NOMO-1 (cell line): ENCODE measurements around the gene FNDC10.
"Not testable (repeated sequence)": the region's sequence is repeated elsewhere in the genome, so short reads cannot be mapped to it uniquely, and the experiment has no call there.

Source experiments
- DNase-seq, 2 experiments: peaks; one replicate each; lab custom pipeline; 2025; ENCODE audit not compliant: unreplicated experiment in 2 of 2; lab: John Stamatoyannopoulos, UW

FNDC10 gene

DNA sequence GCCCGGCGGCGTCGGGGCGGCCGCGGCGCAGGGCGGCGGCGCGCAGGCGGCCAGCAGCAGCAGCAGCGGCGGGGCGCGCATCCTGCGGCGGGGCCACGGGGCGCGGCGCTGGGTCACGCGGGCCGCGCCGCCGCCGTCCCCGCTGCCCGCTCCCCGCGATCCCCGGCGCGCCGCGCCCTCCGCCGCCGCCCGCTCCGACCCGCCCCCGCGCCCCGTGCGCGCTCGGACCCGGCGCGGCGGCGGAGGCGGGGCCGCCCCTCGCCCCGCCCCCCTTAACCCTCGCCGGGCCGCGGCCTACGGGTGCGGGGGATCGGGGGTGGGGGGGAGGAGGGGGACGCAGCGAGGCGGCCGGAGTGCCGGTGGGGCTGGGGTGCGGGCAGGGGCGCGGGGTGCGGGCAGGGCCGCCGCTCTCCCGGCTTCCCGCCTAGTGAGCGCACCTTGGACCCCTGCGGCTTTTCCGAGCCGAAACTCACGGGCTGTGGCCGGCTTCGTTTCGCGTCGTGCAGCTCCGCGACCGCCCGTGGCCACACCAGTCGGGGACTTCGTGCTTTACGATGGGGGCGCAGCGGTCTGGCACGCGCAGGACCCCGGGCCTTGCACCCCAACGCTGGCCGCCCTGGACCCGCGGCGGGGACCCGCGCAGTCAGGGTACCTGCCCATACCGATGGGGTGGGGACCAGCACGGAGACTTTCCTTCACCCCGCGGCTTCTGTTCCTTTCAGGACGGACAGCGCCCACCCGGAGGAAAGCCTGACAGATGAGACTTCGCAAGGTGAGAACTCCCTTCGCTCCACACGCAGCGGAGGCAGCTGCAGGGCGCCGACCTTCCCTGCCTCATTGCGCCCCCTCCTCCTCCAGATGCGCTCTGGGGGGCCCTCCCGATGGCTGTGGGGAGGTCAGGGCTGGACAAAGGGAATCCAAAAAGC, at the start of gene FNDC10:
Gene FNDC10, minus strand, starts transcription at position 201 of the 926 bp plus-strand sequence. Its CDS starts 120 bp downstream, at position 81.
- no peak for DNase-seq

DNA sequence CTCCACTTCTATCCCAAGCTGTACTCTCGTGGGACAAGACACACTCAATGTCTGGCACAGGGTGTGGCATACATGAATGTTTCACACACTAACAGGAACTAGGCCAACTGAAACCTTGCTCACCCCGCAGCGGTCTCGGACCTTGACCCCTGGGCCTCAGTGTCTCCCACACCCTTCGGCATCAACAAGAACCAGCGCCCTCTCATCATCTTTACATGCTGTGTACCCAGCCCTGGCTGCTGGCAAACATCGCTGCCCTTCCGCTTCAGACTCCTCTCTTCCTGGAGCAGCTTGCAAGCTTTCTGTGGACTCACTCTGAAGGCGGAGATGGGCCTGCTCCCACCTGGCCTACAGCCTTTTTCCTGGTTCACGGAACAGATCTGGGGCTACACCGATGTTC, 48.3 kb upstream of the FNDC10 start:
- DNase-seq: not testable (repeated sequence)

GRCh38 chr1:1647567-1648241, 47.8 kb upstream of the FNDC10 start:
- DNase-seq: not testable (repeated sequence)

DNA sequence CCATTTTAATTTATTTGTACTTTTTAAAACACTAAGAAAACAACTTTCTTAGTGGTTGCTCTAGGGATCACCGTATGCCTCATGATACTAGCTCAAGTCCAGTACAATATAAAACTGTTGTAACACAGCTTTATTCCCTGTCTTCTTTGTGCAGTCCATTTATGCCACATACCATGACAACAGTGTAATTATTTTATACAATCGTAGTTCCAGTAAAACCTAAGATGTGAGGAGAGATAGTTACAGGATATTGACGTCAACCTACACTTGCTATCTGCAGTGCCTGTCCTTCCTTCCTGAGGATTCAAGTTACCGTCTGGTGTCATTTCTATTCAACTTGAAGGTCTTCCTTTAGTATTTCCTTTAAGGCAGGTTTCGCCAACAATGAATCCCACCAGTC, 46.4 kb upstream of the FNDC10 start:
- DNase-seq: not testable (repeated sequence)

DNA sequence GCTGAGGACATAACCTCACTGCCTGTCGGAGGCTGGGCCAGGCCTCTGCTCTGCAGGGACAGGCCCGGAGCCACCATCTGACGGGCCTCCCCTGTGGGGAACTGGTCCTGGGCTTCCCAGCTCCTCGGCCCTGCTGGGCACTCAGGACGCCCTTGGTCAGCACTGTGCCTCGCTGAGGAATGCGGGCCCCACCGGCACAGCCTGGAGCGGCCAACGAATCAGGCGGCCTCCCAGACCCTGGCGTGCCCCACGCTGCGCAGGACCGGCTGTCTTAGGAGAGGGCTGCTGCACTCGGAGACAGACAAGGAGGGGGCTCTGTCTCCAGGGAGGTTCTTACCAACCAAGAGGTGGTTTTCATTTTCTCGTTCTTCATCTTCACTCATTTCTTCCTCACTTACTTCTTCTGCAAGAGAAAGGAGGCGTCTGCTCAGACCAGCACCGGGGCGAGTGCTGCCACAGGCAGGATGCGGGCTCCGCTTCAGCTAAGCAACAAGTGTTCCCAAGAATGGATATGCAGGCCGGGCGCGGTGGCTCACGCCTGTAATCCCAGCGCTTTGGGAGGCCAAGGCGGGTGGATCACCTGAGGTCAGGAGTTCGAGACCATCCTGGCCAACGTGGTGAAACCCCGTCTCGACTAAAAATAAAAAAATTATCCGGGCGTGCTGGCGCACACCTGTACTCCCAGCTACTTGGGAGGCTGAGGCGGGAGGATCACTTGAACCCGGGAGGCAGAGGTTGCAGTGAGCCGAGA, 41.0 kb upstream of the FNDC10 start:
- DNase-seq: not testable (repeated sequence)

- not testable (repeated sequence) for DNase-seq
Measured at GRCh38 chr1:1640081-1640480, 40.1 kb upstream of the FNDC10 start.

- not testable (repeated sequence) for DNase-seq
Measured at GRCh38 chr1:1639368-1639767, 39.4 kb upstream of the FNDC10 start.

- not testable (repeated sequence) for DNase-seq
Measured at GRCh38 chr1:1638528-1638927, 38.6 kb upstream of the FNDC10 start.

GRCh38 chr1:1637479-1637875, 37.5 kb upstream of the FNDC10 start:
- not testable (repeated sequence) for DNase-seq

DNA sequence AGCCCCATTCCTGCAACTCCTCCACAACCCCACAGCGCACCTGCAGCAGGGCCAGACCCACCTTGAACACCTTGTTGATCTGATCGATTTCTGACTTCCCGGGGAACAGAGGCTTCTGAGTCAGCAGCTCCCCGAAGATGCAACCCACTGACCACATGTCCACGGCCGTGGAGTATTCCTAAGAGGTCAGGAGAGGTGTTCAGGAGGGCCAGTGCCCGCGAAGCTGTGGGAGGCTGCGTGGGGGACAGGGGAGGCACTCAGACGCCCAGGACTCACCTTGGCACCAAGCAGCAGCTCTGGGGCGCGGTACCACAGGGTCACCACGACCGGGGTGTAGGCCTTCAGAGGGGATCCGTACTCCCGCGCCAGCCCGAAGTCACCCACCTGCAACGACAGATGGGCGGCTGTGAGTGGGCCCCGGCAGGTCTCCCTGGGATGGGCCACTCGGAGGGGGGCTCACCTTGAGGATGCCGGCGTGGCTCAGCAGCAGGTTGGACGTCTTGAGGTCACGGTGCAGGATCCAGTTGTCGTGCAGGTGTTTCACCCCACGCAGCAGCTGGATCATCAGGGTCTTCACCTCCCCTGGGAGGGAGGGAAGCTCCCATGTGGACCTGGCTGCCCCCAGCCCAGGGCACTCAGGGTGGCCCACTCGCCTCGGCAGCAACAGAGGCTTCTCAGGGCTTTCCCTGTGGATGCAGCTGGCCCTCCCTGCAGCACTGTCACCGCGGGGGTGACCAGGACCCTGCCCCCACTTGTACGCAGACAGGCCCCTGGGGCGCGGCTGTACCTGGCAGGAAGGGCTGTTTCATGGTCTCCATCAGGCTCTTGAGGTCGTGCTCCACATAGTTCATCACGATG, 36.9 kb upstream of the FNDC10 start:
- not testable (repeated sequence) for DNase-seq

DNA sequence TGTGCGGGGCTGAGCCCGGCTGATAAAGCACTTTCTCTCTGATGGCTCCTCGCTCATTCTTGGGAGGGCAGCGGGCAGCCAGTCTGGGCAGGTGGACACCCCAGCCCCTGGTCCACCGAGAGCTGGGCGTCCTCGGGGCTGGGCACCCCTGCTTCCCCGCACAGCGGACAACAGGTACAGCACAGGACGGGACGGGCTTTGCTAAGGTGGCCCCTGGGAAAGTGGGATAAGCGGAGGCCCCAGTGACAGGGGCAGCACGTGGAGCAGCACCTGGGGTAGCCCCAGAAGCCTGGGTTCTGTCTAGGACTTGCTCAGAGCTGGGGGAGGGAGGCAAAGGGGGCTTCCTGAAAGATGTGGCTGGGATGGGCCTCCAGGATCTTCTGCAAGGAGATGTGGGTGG, 34.7 kb upstream of the FNDC10 start:
- not testable (repeated sequence) for DNase-seq

DNA sequence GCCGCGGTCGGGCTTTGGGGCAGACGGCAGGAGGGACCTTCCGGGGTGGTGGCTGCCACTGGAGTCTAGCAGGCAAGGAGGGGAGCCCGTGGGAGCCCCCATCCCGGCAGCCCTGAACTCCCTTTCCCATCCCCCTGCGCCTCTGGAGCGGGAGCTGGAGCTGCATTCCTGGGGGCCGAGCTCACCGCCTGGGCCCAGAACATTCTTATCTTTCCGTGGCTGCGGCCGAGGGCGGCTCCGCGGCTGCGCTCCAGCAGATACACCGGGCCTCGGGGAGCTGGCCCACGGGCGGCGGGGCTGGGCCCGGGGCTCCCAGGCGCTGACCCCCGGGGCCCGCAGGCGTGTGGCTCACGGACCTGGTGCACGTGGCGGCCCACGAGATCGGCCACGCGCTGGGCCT, 33.5 kb upstream of the FNDC10 start:
- not testable (repeated sequence) for DNase-seq

GRCh38 chr1:1631782-1632420, 32.0 kb upstream of the FNDC10 start, which contains the start of gene MMP23B:
MMP23B (plus strand) TSS chr1:1632173; CDS start chr1:1632219, 46 bp downstream.
- DNase-seq: no peak

DNA sequence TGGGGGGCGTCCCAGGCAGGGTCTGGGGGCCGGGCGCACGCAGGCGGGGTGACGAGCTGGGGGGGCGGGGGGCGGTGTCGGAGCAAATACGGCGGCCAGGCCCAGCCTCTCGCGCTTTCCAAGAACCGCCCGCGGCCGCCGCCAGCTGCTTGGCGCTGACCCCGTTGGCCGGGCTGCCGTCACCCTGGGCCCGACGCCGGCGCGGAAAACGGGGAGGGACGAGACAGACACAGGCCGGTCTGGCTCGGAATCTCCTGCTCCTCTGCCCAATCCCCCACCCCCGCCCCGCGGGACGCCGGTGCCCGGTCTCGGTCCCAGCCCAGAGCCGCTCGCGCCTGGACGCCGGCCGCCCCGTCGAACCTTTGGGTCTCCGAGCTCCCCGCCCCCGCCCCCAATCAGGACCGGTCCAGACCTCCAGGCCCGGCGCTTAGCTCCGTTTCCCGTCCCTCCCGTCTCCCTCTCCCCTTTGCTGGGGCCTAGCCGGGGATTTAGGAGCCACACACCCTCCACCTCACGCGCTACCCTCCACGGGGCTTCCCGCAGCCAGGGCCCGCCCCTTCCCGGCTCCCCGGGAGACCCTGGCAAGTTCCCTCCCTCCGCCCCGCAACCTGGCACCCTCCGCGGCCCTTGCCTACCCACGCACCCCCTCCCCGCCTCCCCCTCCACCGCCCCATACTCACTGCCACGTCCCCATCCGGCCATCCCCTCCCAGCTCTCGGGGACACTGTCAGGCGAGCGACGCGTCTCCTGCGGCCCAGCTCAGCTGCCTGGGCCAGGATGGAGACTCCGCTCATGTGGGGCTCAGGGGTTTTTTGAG, 31.2 kb upstream of the FNDC10 start:
- DNase-seq: no peak

GRCh38 chr1:1630191-1630964, 30.4 kb upstream of the FNDC10 start:
- DNase-seq: no peak

- no peak for DNase-seq
Measured at GRCh38 chr1:1629430-1630190, 29.7 kb upstream of the FNDC10 start.

DNA sequence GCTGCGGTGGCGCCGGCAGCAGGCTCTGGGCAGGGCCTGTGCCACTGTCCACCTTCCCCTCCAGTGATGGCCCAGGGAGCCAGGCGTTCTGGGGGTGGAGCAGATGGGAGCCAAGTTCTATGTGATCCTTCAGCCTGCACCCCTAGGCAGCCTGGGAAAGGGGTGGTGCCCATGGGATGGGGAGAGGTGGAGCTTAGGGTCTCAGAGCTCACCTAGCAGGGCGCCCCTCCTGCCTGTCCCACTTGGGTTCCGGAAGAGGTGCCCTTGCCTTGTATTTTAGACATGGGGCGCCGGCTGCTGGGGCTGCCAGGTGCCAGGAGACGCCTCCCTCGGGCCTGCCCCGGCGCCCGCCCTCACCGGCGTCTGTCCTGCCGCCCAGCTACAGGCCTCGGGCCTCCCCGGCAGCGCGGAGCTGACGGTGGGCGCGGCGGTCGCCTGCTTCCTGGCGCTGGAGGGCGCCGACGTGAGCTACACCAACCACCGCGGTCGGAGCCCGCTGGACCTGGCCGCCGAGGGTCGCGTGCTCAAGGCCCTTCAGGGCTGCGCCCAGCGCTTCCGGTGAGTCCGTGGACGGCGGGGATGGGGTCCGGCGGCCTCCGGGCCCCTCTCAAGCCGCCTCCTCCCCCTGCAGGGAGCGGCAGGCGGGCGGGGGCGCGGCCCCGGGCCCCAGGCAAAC, 29.0 kb upstream of the FNDC10 start:
- no peak for DNase-seq
